CD14-positive monocyte (primary cell): ENCODE data around the gene FOXRED1. TPM values are rescaled to one million over a fixed set of nuclear protein-coding genes. Genes with fewer than 3 reads are reported as not detected.

Experiments used
- DNase-seq, 3 donors: peaks; one replicate each; pipeline ENCODE4 v3.0.0-alpha.2; 2011 to 2022
- H2AFZ ChIP-seq: 2 replicates; pipeline ENCODE4 v1.6.0; 2012; ENCODE audit warnings: mild to moderate bottlenecking, low read depth, low read length, inconsistent platforms; ENCODE audit not compliant: insufficient read depth, poor library complexity, severe bottlenecking
- H3K27ac ChIP-seq, 2 donors: 1 replicate in 1 of 2; 2 replicates in 1 of 2; pipeline ENCODE4 v1.5.1; 2012 to 2013; ENCODE audit warnings: low read length in 2 of 2, control low read depth in 1 of 2, inconsistent platforms in 1 of 2, low read depth in 1 of 2, mild to moderate bottlenecking in 1 of 2
- H3K27me3 ChIP-seq, 2 donors: one replicate each; pipeline versions ENCODE4 v1.6.0 to v1.6.1; 2011 to 2013; ENCODE audit warnings: low read length in 2 of 2; ENCODE audit not compliant: control insufficient read depth in 2 of 2, insufficient read depth in 2 of 2
- H3K36me3 ChIP-seq, 2 donors: replicated peaks in 1 of 2; 1 replicate in 1 of 2; 2 replicates in 1 of 2; pipeline versions ENCODE4 v1.5.1 to v1.6.1; 2012 to 2013; ENCODE audit warnings: low read length in 2 of 2, control low read depth in 1 of 2, inconsistent platforms in 1 of 2, mild to moderate bottlenecking in 1 of 2; ENCODE audit not compliant: insufficient read depth in 2 of 2, control insufficient read depth in 1 of 2
- H3K4me1 ChIP-seq, 2 donors: 1 replicate in 1 of 2; 2 replicates in 1 of 2; pipeline versions ENCODE4 v1.5.1 to v1.6.1; 2012 to 2013; ENCODE audit warnings: low read length in 2 of 2, control low read depth in 1 of 2, inconsistent platforms in 1 of 2, mild to moderate bottlenecking in 1 of 2, moderate library complexity in 1 of 2; ENCODE audit not compliant: insufficient read depth in 2 of 2, control insufficient read depth in 1 of 2
- H3K4me2 ChIP-seq: replicated peaks from 2 replicates; pipeline ENCODE3; 2012; ENCODE audit warnings: low read length, moderate library complexity, mild to moderate bottlenecking; ENCODE audit not compliant: poor library complexity, severe bottlenecking; ENCODE audit errors: extremely low read depth
- H3K4me3 ChIP-seq, 3 experiments: fragments of 200-600 bp in 1 of 3; sonication (generic) in 1 of 3; replicated peaks in 1 of 3; 1 replicate in 2 of 3; 2 replicates in 1 of 3; pipeline ENCODE4 v1.5.1; 2011 to 2013; ENCODE audit warnings: low read length in 3 of 3, mild to moderate bottlenecking in 3 of 3, control low read depth in 2 of 3, low read depth in 2 of 3, inconsistent platforms in 1 of 3, moderate library complexity in 1 of 3
- H3K79me2 ChIP-seq: 2 replicates; pipeline ENCODE4 v1.6.0; 2012; ENCODE audit warnings: mild to moderate bottlenecking, control low read depth, inconsistent platforms, low read length, moderate library complexity; ENCODE audit not compliant: insufficient read depth
- H3K9ac ChIP-seq: 2 replicates; pipeline ENCODE4 v1.6.0; 2017; ENCODE audit warnings: low read length, mild to moderate bottlenecking; ENCODE audit not compliant: insufficient read depth, poor library complexity, severe bottlenecking
- H3K9me3 ChIP-seq, 2 donors: replicated peaks in 1 of 2; 1 replicate in 1 of 2; 2 replicates in 1 of 2; pipeline versions ENCODE4 v1.5.1 to v1.6.1; 2012 to 2013; ENCODE audit warnings: low read length in 2 of 2, control low read depth in 1 of 2; ENCODE audit not compliant: control insufficient read depth in 1 of 2, insufficient read depth in 1 of 2
- H4K20me1 ChIP-seq: 2 replicates; pipeline ENCODE4 v1.6.0; 2012; ENCODE audit warnings: mild to moderate bottlenecking, low read length, control low read depth, moderate library complexity; ENCODE audit not compliant: insufficient read depth
- H3K27ac Mint-ChIP-seq, 7 donors: one replicate each; pipeline ENCODE4 v1.8.0; 2020; ENCODE audit warnings: mild to moderate bottlenecking in 7 of 7, mixed read lengths in 7 of 7, moderate library complexity in 6 of 7, inconsistent platforms in 2 of 7
- H3K27me3 Mint-ChIP-seq, 3 donors: one replicate each; pipeline ENCODE4 v1.8.0; 2021 to 2022; ENCODE audit warnings: low read depth in 3 of 3, mild to moderate bottlenecking in 3 of 3, mixed read lengths in 3 of 3, moderate library complexity in 3 of 3, inconsistent platforms in 1 of 3
- H3K36me3 Mint-ChIP-seq, 2 donors: one replicate each; pipeline ENCODE4 v1.8.0; 2020; ENCODE audit warnings: mixed read lengths in 2 of 2, inconsistent platforms in 1 of 2, mild to moderate bottlenecking in 1 of 2
- H3K4me1 Mint-ChIP-seq: one replicate; pipeline ENCODE4 v1.8.0; 2020; ENCODE audit warnings: mild to moderate bottlenecking, mixed read lengths
- H3K4me3 Mint-ChIP-seq, 2 donors: one replicate each; pipeline ENCODE4 v1.8.0; 2020; ENCODE audit warnings: mild to moderate bottlenecking in 2 of 2, mixed read lengths in 2 of 2, moderate library complexity in 1 of 2
- H3K9me3 Mint-ChIP-seq, 7 donors: one replicate each; pipeline ENCODE4 v1.8.0; 2020 to 2022; ENCODE audit warnings: mixed read lengths in 7 of 7, mild to moderate bottlenecking in 6 of 7, moderate library complexity in 6 of 7, inconsistent platforms in 2 of 7
- CTCF ChIP-seq: fragments of 200-600 bp; IDR thresholded peaks from one replicate; pipeline ENCODE4 v1.8.0; 2022; ENCODE audit warnings: antibody characterized with exemption, mild to moderate bottlenecking
- WGBS: methylation state at CpG from one replicate; pipeline ENCODE4 v1.1.5; 2013; ENCODE audit warnings: missing lambda C conversion rate; ENCODE audit not compliant: insufficient coverage; 5-methylcytosine and 5-hydroxymethylcytosine counted together
- intact Hi-C, 2 donors: fragments of 100-400 bp; cut with micrococcal nuclease; formaldehyde crosslinking; loops; one replicate each; pipeline versions ENCODE4 v1.15.0 to v1.15.1; 2023
- polyA minus RNA-seq: library from RNA; depleted of rRNA, polyadenylated mRNA; stranded (reverse); fragments of >200 nt; gene quantifications from 2 replicates; pipeline ENCODE4 v1.2.3, GENCODE V29; 2012
- polyA plus RNA-seq, 3 donors: library from polyadenylated mRNA; depleted of rRNA in 1 of 3; unstranded in 2 of 3; stranded (reverse) in 1 of 3; fragments of 300-500 nt in 2 of 3; fragments of >200 nt in 1 of 3; fragmentation: Illumina TruSeq in 2 of 3; gene quantifications; 1 replicate in 2 of 3; 2 replicates in 1 of 3; pipeline ENCODE4 v1.2.3, GENCODE V29; 2012 to 2021
- total RNA-seq, 12 experiments: library from RNA in 1 of 12; stranded (reverse) in 1 of 12; fragments of 120-200 nt in 1 of 12; gene quantifications; one replicate each; pipeline ENCODE4 v1.2.4 and lab custom pipeline; 2013 to 2026; ENCODE audit warnings: mixed read lengths in 6 of 12, inconsistent platforms in 1 of 12

FOXRED1 gene
- 15.7 TPM for total RNA-seq (2013)
- polyA plus RNA-seq (10 to 100 TPM; 15.2 to 18.0 (median 15.4) TPM), polyA minus RNA-seq (6.7 and 9.8 TPM in 2 replicates), total RNA-seq (lab: John Stamatoyannopoulos, UW) (1.6 to 11.2 (median 7.9) reads per million in 11 experiments)

GRCh38 chr11:126268708-126269579 lies at the start of gene FOXRED1, which contains the start of gene SRPRA:
Gene FOXRED1 (plus strand): TSS chr11:126269154. CDS start chr11:126269207, 53 bp downstream.
Gene SRPRA (minus strand): TSS chr11:126268895. CDS start chr11:126268804, 91 bp downstream.
- H3K4me1 Mint-ChIP-seq = peaks cover 18% of the 10 kb centered on the region
- no peaks in the 10 kb centered on the region for H3K27me3 Mint-ChIP-seq
- peaks cover 47 to 52% of the 10 kb centered on the region in 2 donors for H3K36me3 ChIP-seq

More at GRCh38 chr11:126268708-126269579, at the start of gene FOXRED1, which contains the start of gene SRPRA:
- H3K9ac ChIP-seq = peak within 1 kb of the TSS; percentile 94
- peaks cover 8% of the 10 kb centered on the region for H4K20me1 ChIP-seq
- intact Hi-C loops = loop anchor here (2.0 to 5.0 kb wide), 3 partner anchors 57 to 677 kb away; partner anchors contain the start of genes FAM118B (in 2 of the 2), RPUSD4 (in 2 of the 2) and STT3A (in 1 of the 2)
- peak; percentile 99 to 100 (median 99) for DNase-seq
- peak within 1 kb of the TSS; percentile 85 for H2AFZ ChIP-seq
- H3K4me3 Mint-ChIP-seq = peak within 1 kb of the TSS; percentile 94 to 95
- H3K27ac ChIP-seq = peak within 1 kb of the TSS; percentile 76 to 99
- H3K4me3 ChIP-seq = peak within 1 kb of the TSS; percentile 87 to 93 (median 89)
- peak within 1 kb of the TSS; percentile 97 to 98 (median 97) for H3K27ac Mint-ChIP-seq
- H3K9me3 Mint-ChIP-seq = no peaks in the 10 kb centered on the region
- no peaks in the 10 kb centered on the region for H3K9me3 ChIP-seq
- peaks cover 43% of the 10 kb centered on the region for H3K79me2 ChIP-seq
- peak within 1 kb of the TSS; percentile 96 for H3K4me2 ChIP-seq
- peaks cover 15 to 17% of the 10 kb centered on the region in 2 donors for H3K4me1 ChIP-seq
- under 1% methylated on average over 57 of the region's 64 CpGs for WGBS
- peaks cover 52 to 54% of the 10 kb centered on the region in 2 donors for H3K36me3 Mint-ChIP-seq
- TF ChIP-seq CTCF = no peak
- no peaks in the 10 kb centered on the region for H3K27me3 ChIP-seq
